Pancreas (tissue), 10 donors: ENCODE measurements around the gene SLC38A3. TPM values are rescaled to one million over a fixed set of nuclear protein-coding genes. Genes with fewer than 3 reads are reported as not detected.

ENCODE experiments used
- ATAC-seq, 4 donors: fragments of 200-7000 bp; cut with Tn5 transposase; one replicate each; pipeline versions ENCODE4 v1.8.0 to v1.9.1; 2020; ENCODE audit warnings: mild to moderate bottlenecking in 4 of 4, moderate library complexity in 4 of 4
- DNase-seq, 6 donors: peaks; one replicate each; pipeline ENCODE4 v3.0.0-alpha.2; 2020
- FAIRE-seq: peaks from 2 replicates; lab custom pipeline; 2012; peaks lifted over from hg19 to GRCh38; lab: Jason Lieb, UNC
- H3K27ac ChIP-seq, 4 donors: fragments of 200-600 bp; sonication (generic); 1 replicate in 3 of 4; 2 replicates in 1 of 4; pipeline versions ENCODE4 v1.5.0 to v1.8.0; 2020
- H3K27me3 ChIP-seq, 4 donors: fragments of 200-600 bp; one replicate each; pipeline ENCODE4 v1.8.0; 2021
- H3K36me3 ChIP-seq, 3 donors: fragments of 200-600 bp; sonication (generic) in 1 of 3; one replicate each; pipeline versions ENCODE4 v1.5.0 to v1.8.0; 2020 to 2021
- H3K4me1 ChIP-seq, 3 donors: fragments of 200-600 bp; one replicate each; pipeline ENCODE4 v1.8.0; 2021
- H3K4me3 ChIP-seq, 4 donors: fragments of 200-600 bp; sonication (generic) in 2 of 4; one replicate each; pipeline versions ENCODE4 v1.5.0 to v1.8.0; 2020 to 2021
- H3K9me3 ChIP-seq, 4 donors: fragments of 200-600 bp; one replicate each; pipeline ENCODE4 v1.8.0; 2021
- WGBS, 2 donors: extraction: QIAGEN DNeasy Blood & Tissue Kit; methylation state at CpG; one replicate each; pipeline ENCODE4 v1.1.7; 2013; 5-methylcytosine and 5-hydroxymethylcytosine counted together
- intact Hi-C, 3 donors: fragments of 100-400 bp; cut with DNase I; formaldehyde crosslinking; loops; one replicate each; pipeline versions ENCODE4 v1.11.1 to v1.14.2; 2022
- polyA plus RNA-seq, 2 donors: library from polyadenylated mRNA; stranded (reverse); fragments of 200-250 nt; gene quantifications; one replicate each; pipeline ENCODE4 v1.2.3, GENCODE V29; 2013
- total RNA-seq, 6 donors: library from RNA; stranded (reverse); fragmentation: NEBNext Ultra II Directional in 4 of 6; extraction: Animal tissue kit (Norgen Biotek cat#: 25700) in 4 of 6; gene quantifications; one replicate each; pipeline versions ENCODE4 v1.2.1 to v1.2.4, GENCODE V29; 2021 to 2023
- TF ChIP-seq, protein P1 (sequence below), 4 donors: fragments of 200-600 bp; sonication (generic) in 3 of 4; IDR thresholded peaks; one replicate each; pipeline versions ENCODE4 v1.5.0 to v1.8.0; 2021; ENCODE audit warnings: antibody characterized with exemption in 4 of 4
- donor health status: healthy with polysubstance abuse.
- donor health status: DM: no; HTN: no; CAD: no; lungs with moderate emphysema.
- donor health status: DM: no; HTN: no; CAD: no.
- donor health status: control.
- donor health status: control.
- donor health status: Bipolar disorder and iron deficiency.
- donor health status: DM: yes; HTN: yes; CAD: no.
- donor health status: DM: no; HTN: no; CAD: no.
- donor health status: DM: no; HTN: no; CAD: no.
- donor health status: DM: yes; HTN: yes; CAD: no.

Gene SLC38A3
- total and polyA plus RNA-seq, 8 donors, result 21.2 to 57.9 (median 38.0) TPM

DNA sequence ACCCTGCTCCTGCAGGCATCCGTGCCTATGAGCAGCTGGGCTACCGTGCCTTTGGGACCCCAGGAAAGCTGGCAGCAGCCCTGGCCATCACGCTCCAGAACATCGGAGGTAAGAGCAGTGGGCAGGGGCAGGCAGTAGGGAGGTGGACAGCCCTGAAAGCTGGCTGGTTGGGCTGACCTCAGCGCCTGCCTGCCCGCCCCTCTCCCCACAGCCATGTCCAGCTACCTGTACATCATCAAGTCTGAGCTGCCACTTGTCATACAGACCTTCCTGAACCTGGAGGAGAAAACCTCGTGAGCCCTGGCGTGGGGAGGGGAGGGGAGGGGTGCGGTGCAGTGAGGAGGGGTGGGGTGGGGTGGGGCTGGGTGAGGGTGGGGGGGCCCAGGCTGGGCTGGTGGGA lies 10.5 kb downstream of the SLC38A3 start:
- Histone ChIP-seq H3K27me3 (no peaks in the 10 kb centered on the region), H3K4me3 (no peak overlapping the region), H3K36me3 (peaks cover 0 to 18% (median 0%) of the 10 kb centered on the region in 3 donors), H3K9me3 (no peaks in the 10 kb centered on the region), H3K27ac (no peak overlapping the region), H3K4me1 (peaks cover 15 to 26% (median 20%) of the 10 kb centered on the region in 3 donors)
- 77 to 78% methylated on average over 9 of the region's 9 CpGs for WGBS, 2 donors
- ATAC-seq, result no peak
- peak in 1 of 6 donors; percentile 64 for DNase-seq
- no peak for FAIRE-seq
- TF ChIP-seq, protein P1, sequence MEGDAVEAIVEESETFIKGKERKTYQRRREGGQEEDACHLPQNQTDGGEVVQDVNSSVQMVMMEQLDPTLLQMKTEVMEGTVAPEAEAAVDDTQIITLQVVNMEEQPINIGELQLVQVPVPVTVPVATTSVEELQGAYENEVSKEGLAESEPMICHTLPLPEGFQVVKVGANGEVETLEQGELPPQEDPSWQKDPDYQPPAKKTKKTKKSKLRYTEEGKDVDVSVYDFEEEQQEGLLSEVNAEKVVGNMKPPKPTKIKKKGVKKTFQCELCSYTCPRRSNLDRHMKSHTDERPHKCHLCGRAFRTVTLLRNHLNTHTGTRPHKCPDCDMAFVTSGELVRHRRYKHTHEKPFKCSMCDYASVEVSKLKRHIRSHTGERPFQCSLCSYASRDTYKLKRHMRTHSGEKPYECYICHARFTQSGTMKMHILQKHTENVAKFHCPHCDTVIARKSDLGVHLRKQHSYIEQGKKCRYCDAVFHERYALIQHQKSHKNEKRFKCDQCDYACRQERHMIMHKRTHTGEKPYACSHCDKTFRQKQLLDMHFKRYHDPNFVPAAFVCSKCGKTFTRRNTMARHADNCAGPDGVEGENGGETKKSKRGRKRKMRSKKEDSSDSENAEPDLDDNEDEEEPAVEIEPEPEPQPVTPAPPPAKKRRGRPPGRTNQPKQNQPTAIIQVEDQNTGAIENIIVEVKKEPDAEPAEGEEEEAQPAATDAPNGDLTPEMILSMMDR (IDR thresholded peaks at IDR 0.05), result no peak
- intact Hi-C loops, result no loop called here

DNA sequence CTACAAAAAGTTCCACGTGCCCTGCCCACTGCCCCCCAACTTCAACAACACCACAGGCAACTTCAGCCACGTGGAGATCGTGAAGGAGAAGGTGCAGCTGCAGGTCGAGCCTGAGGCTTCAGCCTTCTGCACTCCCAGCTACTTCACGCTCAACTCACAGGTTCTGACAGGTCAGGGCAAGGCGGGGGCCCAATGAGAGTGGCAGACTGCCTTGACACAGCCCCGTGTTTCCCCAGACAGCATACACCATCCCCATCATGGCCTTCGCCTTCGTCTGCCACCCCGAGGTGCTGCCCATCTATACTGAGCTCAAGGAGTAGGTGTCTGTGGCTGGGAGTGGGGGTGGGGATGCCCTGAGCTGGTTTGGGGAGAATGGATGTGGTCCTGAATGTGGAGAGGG lies 12.6 kb downstream of the SLC38A3 start:
- TF ChIP-seq, protein P1 (IDR thresholded peaks at IDR 0.05), result no peak
- no peak overlapping the region for H3K27ac ChIP-seq
- H3K4me1 ChIP-seq, result peaks cover 0 to 10% (median 3%) of the 10 kb centered on the region in 3 donors
- H3K9me3 ChIP-seq, result no peaks in the 10 kb centered on the region
- peak in 1 of 6 donors; percentile 45 for DNase-seq
- no peak for FAIRE-seq
- intact Hi-C loops, result no loop called here
- no peak overlapping the region for H3K4me3 ChIP-seq
- ATAC-seq, result no peak
- peaks cover 0 to 18% (median 0%) of the 10 kb centered on the region in 3 donors for H3K36me3 ChIP-seq
- 83 to 85% methylated on average over 10 of the region's 10 CpGs for WGBS, 2 donors
- no peaks in the 10 kb centered on the region for H3K27me3 ChIP-seq

DNA sequence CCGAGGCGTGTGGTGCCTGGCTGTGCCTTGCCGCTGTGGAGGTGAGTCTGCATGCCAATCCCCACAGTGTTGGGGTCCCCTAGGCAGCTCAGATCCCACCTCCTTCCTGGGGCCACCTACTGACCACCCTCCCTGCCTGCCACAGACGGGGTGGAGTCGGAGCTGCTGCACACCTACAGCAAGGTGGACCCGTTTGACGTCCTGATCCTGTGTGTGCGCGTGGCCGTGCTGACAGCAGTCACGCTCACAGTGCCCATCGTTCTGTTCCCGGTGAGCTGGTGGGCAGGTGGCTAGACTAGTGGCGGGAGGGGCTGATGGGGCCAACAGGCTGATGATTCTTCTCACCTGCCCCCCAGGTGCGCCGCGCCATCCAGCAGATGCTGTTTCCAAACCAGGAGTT lies 13.4 kb downstream of the SLC38A3 start:
- H3K27me3 ChIP-seq, result no peaks in the 10 kb centered on the region
- 91 to 93% methylated on average over 16 to 17 of the region's 17 CpGs for WGBS, 2 donors
- H3K4me3 ChIP-seq, result no peak overlapping the region
- peaks cover 0 to 3% (median 0%) of the 10 kb centered on the region in 3 donors for H3K4me1 ChIP-seq
- no peak overlapping the region for H3K27ac ChIP-seq
- intact Hi-C loops, result no loop called here
- TF ChIP-seq, protein P1 (IDR thresholded peaks at IDR 0.05), result no peak
- H3K36me3 ChIP-seq, result peaks cover 0 to 18% (median 0%) of the 10 kb centered on the region in 3 donors
- peak in 1 of 6 donors; percentile 47 for DNase-seq
- no peaks in the 10 kb centered on the region for H3K9me3 ChIP-seq
- FAIRE-seq, result no peak
- ATAC-seq, result no peak

DNA sequence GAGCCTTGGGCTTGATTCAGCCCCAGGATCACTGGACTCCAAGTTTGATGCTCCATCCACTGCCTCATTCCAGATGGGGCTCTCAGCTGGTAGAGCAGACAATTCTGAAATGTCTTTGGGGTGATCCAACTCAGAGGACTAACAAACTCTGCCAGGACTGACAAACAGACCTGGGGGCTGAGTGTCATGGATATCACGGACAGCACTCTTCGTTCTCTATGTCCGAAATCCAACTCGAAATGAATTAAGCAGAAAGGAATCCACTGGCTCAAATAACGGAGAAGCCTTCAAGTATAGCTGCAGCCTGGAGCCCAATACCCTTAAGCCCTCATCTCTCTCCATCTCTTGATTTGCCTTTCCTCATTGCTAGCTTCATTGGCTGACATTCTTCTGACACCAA lies 14.2 kb downstream of the SLC38A3 start:
- TF ChIP-seq, protein P1 (IDR thresholded peaks at IDR 0.05), result no peak
- WGBS, 2 donors, result 91 to 95% methylated on average over 5 of the region's 5 CpGs
- peaks cover 0 to 18% (median 0%) of the 10 kb centered on the region in 3 donors for H3K36me3 ChIP-seq
- H3K4me1 ChIP-seq, result peaks cover 0 to 3% (median 0%) of the 10 kb centered on the region in 3 donors
- H3K4me3 ChIP-seq, result no peak overlapping the region
- H3K9me3 ChIP-seq, result no peaks in the 10 kb centered on the region
- H3K27ac ChIP-seq, result no peak overlapping the region
- H3K27me3 ChIP-seq, result no peaks in the 10 kb centered on the region
- no peak for FAIRE-seq
- ATAC-seq, result no peak
- intact Hi-C loops, result no loop called here
- DNase-seq, result no peak

DNA sequence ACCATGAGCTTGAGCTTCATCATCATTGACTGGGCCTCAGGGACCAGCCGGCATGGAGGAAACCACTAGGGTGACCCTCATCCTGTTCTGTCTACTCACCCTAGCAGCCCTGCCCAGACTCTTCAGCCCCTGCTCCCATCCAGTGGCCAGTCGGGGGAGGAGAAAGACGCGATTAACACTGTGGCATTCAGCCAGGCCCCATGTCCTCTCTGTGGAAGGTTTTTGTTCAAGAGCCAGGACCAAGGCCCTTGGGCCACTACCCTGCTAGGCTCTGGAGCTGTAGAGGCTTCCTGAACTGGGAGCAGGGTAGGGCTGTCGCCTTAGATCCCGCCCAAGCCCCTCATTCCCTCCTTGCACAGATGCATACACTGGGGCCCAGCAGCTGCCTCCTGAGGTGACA lies 15.0 kb downstream of the SLC38A3 start:
- intact Hi-C loops, result no loop called here
- Histone ChIP-seq H3K4me3 (no peak overlapping the region), H3K9me3 (no peaks in the 10 kb centered on the region), H3K36me3 (peaks cover 0 to 18% (median 0%) of the 10 kb centered on the region in 3 donors), H3K27ac (no peak overlapping the region), H3K4me1 (peaks cover 0 to 3% (median 0%) of the 10 kb centered on the region in 3 donors), H3K27me3 (no peaks in the 10 kb centered on the region)
- TF ChIP-seq, protein P1 (IDR thresholded peaks at IDR 0.05), result no peak
- ATAC-seq, result no peak
- no peak for FAIRE-seq
- DNase-seq, result no peak
- 61 to 62% methylated on average over 6 of the region's 6 CpGs for whole genome bisulfite sequencing, 2 donors
